ENCODE results near the gene DENND5B. TPM values are rescaled to one million over a fixed set of nuclear protein-coding genes. Genes with fewer than 3 reads are reported as not detected.

The DENND5B gene
- polyA plus RNA-seq, 4 donors = 4.1 to 36.9 (median 8.2) TPM

DNA sequence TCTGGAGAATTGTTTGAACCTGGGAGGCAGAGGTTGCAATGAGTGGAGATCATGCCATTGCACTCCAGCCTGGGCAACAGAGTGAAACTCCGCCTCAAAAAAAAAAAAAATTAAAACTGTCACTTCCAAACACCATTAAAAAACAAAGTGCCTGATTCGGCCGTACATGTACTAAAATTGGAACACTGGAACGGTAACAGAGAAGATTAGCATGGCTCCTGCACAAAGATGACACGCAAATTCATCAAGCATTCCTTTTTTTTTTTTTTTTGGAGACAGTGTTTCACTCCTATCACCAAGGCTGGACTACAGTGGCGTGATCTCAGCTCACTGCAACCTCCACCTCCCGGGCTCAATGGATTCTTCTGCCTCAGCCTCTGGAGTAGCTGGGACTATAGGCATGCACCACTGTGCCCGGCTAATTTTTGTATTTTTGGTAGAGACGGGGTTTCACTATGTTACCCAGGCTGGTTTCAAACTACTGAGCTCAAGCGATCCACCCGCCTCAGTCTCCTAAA, 224.8 kb downstream of the DENND5B start:
- Histone ChIP-seq H3K36me3 (ENCODE audit: control insufficient read depth in 3 of 3, insufficient read depth in 2 of 3, low read depth in 1 of 3, low read length in 3 of 3) (no peaks in the 10 kb centered on the region), H3K4me1 (ENCODE audit: control insufficient read depth in 3 of 3, insufficient read depth in 2 of 3, low read depth in 1 of 3, low read length in 2 of 3) (peaks cover 0 to 47% (median 4%) of the 10 kb centered on the region in 3 donors), H3K9me3 (ENCODE audit: control insufficient read depth in 2 of 2, insufficient read depth in 1 of 2, low read depth in 1 of 2, low read length in 1 of 2) (no peaks in the 10 kb centered on the region), H3K4me3 (ENCODE audit: low read depth in 1 of 3, low read length in 3 of 3) (no peak overlapping the region), H3K27me3 (ENCODE audit: control insufficient read depth in 3 of 3, insufficient read depth in 3 of 3, low read length in 3 of 3) (no peaks in the 10 kb centered on the region), H3K27ac (ENCODE audit: low read depth in 1 of 3, low read length in 2 of 3) (no peak overlapping the region)
- DNase-seq (no peak), FAIRE-seq (no peak)
- WGBS, 3 donors = 90 to 96% (median 94%) methylated on average over 11 of the region's 11 CpGs

DNA sequence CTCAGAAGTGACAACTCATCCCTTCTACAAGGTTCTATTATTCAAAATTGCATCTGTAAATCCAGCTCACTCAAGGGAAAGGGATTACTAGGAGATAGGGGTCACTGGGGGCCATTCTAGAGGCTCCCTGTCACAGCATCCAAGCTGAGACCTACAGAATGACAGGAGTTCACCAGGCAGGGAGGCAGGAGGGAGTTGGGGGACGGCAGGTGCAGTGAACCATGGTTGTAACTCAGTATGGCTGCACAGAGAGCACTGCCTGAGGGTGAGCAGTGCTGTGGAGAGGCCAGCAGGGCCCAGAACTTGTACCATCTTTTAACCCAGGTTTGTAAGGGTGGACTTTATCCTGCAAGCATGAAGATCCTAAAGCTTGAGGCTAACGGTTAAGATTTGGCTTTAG, 227.1 kb downstream of the DENND5B start:
- FAIRE-seq (no peak), DNase-seq (no peak)
- Histone ChIP-seq H3K9me3 (ENCODE audit: control insufficient read depth in 2 of 2, insufficient read depth in 1 of 2, low read depth in 1 of 2, low read length in 1 of 2) (no peaks in the 10 kb centered on the region), H3K27ac (ENCODE audit: low read depth in 1 of 3, low read length in 2 of 3) (peak overlapping the region; percentile 29 to 78 (median 51)), H3K4me1 (ENCODE audit: control insufficient read depth in 3 of 3, insufficient read depth in 2 of 3, low read depth in 1 of 3, low read length in 2 of 3) (peaks cover 0 to 28% (median 0%) of the 10 kb centered on the region in 3 donors), H3K36me3 (ENCODE audit: control insufficient read depth in 3 of 3, insufficient read depth in 2 of 3, low read depth in 1 of 3, low read length in 3 of 3) (no peaks in the 10 kb centered on the region), H3K4me3 (ENCODE audit: low read depth in 1 of 3, low read length in 3 of 3) (no peak overlapping the region), H3K27me3 (ENCODE audit: control insufficient read depth in 3 of 3, insufficient read depth in 3 of 3, low read length in 3 of 3) (no peaks in the 10 kb centered on the region)
- WGBS, 3 donors = 55 to 84% (median 73%) methylated on average over 2 of the region's 2 CpGs

DNA sequence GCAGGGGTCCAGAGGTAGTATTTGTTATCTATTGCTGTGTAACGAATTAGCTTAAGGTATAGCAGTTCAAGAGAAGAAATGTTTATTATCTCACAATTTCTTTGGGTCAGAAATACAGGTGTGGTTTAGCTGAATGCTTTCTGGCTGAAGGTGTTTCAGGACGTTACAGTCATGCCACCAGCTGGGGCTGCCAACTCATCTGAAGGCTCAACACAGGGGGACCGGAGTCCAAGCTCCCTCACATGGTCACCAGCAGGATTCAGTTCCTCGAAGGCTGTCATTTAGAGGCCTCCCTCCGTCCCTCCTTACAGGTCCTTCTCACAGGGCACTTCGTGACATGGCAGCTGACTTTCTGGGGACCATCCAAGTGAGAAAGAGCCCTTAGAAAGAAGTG, 227.5 kb downstream of the DENND5B start:
- FAIRE-seq (no peak), DNase-seq (peak; percentile 37 to 60)
- H3K27ac ChIP-seq (ENCODE audit: low read depth in 1 of 3, low read length in 2 of 3) = peak overlapping the region; percentile 51 to 78 (median 65)

DNA sequence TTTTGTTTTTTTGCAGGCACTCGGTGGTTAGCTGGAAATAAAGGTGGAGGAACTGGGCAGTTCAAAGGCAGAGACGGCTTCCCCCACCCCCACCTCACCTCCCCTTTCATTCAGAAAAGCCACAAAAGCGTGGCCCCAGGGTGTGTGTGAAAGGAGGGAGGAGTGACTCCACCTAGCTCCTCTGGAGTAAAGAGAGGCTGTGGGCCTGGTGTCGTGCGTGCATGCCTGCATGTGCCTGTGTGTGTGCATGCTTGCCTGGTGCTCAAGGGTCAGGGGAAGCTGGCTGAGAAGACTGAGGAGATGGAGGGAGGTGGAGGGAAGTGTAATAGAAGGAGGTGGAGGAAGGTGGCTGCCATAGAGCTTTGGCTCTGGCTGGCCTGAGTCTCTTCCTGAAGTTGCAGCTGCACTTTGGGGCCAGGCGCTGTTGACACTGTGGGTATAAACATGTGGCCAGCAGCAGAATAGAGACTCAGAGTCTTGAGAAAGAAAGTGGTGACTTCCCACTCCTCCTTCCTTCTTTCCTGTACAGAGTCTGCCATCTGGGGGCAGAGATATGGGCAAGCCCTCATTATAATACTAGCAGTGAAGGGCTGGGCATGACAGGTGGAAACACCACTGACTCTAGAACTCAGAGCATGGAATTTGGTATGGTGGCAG, 228.0 kb downstream of the DENND5B start:
- DNase-seq = peak; percentile 66 to 72
- no peaks in the 10 kb centered on the region for H3K36me3 ChIP-seq (ENCODE audit: control insufficient read depth in 3 of 3, insufficient read depth in 2 of 3, low read depth in 1 of 3, low read length in 3 of 3)
- H3K4me1 ChIP-seq (ENCODE audit: control insufficient read depth in 3 of 3, insufficient read depth in 2 of 3, low read depth in 1 of 3, low read length in 2 of 3) = peaks cover 0 to 23% (median 0%) of the 10 kb centered on the region in 3 donors
- no peak overlapping the region for H3K4me3 ChIP-seq (ENCODE audit: low read depth in 1 of 3, low read length in 3 of 3)
- H3K27me3 ChIP-seq (ENCODE audit: control insufficient read depth in 3 of 3, insufficient read depth in 3 of 3, low read length in 3 of 3) = no peaks in the 10 kb centered on the region
- WGBS, 3 donors = 4 to 28% (median 10%) methylated on average over 6 of the region's 6 CpGs
- no peaks in the 10 kb centered on the region for H3K9me3 ChIP-seq (ENCODE audit: control insufficient read depth in 2 of 2, insufficient read depth in 1 of 2, low read depth in 1 of 2, low read length in 1 of 2)
- H3K27ac ChIP-seq (ENCODE audit: low read depth in 1 of 3, low read length in 2 of 3) = peak overlapping the region; percentile 65 to 78 (median 71)
- no peak for FAIRE-seq

More for the DNA sequence above, 227.5 kb downstream of the DENND5B start:
- WGBS, 3 donors = 35 to 53% (median 42%) methylated on average over 6 of the region's 6 CpGs
- Histone ChIP-seq H3K4me1 (ENCODE audit: control insufficient read depth in 3 of 3, insufficient read depth in 2 of 3, low read depth in 1 of 3, low read length in 2 of 3) (peaks cover 0 to 24% (median 0%) of the 10 kb centered on the region in 3 donors), H3K36me3 (ENCODE audit: control insufficient read depth in 3 of 3, insufficient read depth in 2 of 3, low read depth in 1 of 3, low read length in 3 of 3) (no peaks in the 10 kb centered on the region), H3K4me3 (ENCODE audit: low read depth in 1 of 3, low read length in 3 of 3) (no peak overlapping the region), H3K9me3 (ENCODE audit: control insufficient read depth in 2 of 2, insufficient read depth in 1 of 2, low read depth in 1 of 2, low read length in 1 of 2) (no peaks in the 10 kb centered on the region), H3K27me3 (ENCODE audit: control insufficient read depth in 3 of 3, insufficient read depth in 3 of 3, low read length in 3 of 3) (no peaks in the 10 kb centered on the region)

DNA sequence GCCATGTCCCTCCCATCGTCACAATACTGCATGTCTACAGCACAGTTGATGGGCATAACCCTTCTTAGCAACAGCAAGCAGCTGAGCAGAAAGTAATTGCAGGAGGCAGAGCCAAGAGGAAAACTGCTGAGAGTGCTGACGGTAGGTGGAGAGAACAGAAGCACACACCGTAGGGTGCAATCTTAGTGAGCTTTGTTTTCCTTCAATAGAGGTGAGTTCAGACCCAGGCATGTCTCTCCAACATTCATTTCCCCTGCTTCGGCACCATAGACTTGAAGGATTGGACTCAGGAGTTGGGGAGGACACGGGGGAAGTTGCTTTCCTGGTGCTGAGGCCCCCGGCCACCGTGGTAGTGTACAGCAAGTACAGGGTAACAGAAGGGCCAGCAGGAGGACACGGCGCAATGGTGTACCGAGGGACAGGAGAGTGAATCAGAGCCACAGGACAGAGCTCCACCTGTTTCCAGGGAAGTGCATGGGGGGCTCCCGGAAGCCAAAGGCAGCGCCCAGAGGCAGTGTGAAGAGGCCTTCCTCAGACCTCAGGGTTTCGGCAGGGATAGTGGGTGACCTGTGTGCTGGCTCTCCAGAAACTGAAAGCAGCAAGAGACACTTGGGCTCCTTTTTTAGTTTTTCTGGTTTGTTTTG, 228.7 kb downstream of the DENND5B start:
- Histone ChIP-seq H3K27me3 (ENCODE audit: control insufficient read depth in 3 of 3, insufficient read depth in 3 of 3, low read length in 3 of 3) (no peaks in the 10 kb centered on the region), H3K4me3 (ENCODE audit: low read depth in 1 of 3, low read length in 3 of 3) (peak overlapping the region in 1 of 3 donors; percentile 2), H3K36me3 (ENCODE audit: control insufficient read depth in 3 of 3, insufficient read depth in 2 of 3, low read depth in 1 of 3, low read length in 3 of 3) (no peaks in the 10 kb centered on the region), H3K9me3 (ENCODE audit: control insufficient read depth in 2 of 2, insufficient read depth in 1 of 2, low read depth in 1 of 2, low read length in 1 of 2) (no peaks in the 10 kb centered on the region), H3K4me1 (ENCODE audit: control insufficient read depth in 3 of 3, insufficient read depth in 2 of 3, low read depth in 1 of 3, low read length in 2 of 3) (peaks cover 0 to 23% (median 0%) of the 10 kb centered on the region in 3 donors), H3K27ac (ENCODE audit: low read depth in 1 of 3, low read length in 2 of 3) (peak overlapping the region; percentile 65 to 78 (median 71))
- DNase-seq = peak; percentile 67 to 69
- 11 to 37% (median 29%) methylated on average over 13 of the region's 13 CpGs for WGBS, 3 donors
- no peak for FAIRE-seq

DNA sequence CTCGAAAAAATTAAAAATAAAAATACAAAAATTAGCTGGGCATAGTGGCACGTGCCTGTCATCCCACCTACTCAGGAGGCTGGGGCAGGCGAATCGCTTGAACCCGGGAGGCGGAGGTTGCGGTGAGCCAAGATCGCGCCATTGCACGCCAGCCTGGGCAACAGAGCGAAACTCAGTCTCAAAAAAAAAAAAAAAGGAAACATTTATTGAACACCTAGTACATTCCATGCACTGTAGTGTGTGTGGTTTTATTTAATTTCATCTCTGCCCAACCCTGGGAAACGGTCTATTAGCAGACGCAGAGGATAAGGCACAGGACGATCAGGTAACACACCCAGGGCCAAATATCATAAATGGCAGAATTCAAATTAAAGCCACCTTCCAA, 229.2 kb downstream of the DENND5B start:
- Histone ChIP-seq H3K27ac (ENCODE audit: low read depth in 1 of 3, low read length in 2 of 3) (peak overlapping the region in 2 of 3 donors; percentile 65 to 78), H3K27me3 (ENCODE audit: control insufficient read depth in 3 of 3, insufficient read depth in 3 of 3, low read length in 3 of 3) (no peaks in the 10 kb centered on the region), H3K36me3 (ENCODE audit: control insufficient read depth in 3 of 3, insufficient read depth in 2 of 3, low read depth in 1 of 3, low read length in 3 of 3) (no peaks in the 10 kb centered on the region), H3K4me3 (ENCODE audit: low read depth in 1 of 3, low read length in 3 of 3) (no peak overlapping the region), H3K9me3 (ENCODE audit: control insufficient read depth in 2 of 2, insufficient read depth in 1 of 2, low read depth in 1 of 2, low read length in 1 of 2) (no peaks in the 10 kb centered on the region), H3K4me1 (ENCODE audit: control insufficient read depth in 3 of 3, insufficient read depth in 2 of 3, low read depth in 1 of 3, low read length in 2 of 3) (peaks cover 0 to 23% (median 0%) of the 10 kb centered on the region in 3 donors)
- FAIRE-seq = no peak
- no peak for DNase-seq
- 81 to 89% (median 81%) methylated on average over 14 of the region's 14 CpGs for WGBS, 3 donors

DNA sequence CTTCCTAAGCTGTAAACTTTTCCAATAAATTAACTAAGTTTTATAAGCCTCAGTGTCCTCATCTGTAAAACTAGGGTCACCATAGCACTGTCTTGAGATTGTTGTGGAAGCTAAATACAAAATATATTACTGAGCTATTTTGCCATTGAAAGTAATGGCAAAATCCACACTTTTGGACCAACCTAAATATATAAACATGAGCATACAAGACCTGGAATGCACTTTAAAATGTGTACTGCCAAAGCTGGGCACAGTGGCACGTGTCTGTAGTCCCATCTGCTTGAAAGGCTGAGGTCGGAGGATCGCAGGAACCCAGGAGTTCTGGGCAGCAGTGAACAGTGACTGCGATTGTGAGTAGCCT, 235.2 kb downstream of the DENND5B start:
- WGBS, 3 donors = 69 to 88% (median 71%) methylated on average over 4 of the region's 4 CpGs
- Histone ChIP-seq H3K36me3 (ENCODE audit: control insufficient read depth in 3 of 3, insufficient read depth in 2 of 3, low read depth in 1 of 3, low read length in 3 of 3) (no peaks in the 10 kb centered on the region), H3K27ac (ENCODE audit: low read depth in 1 of 3, low read length in 2 of 3) (peak overlapping the region in 1 of 3 donors; percentile 67), H3K4me1 (ENCODE audit: control insufficient read depth in 3 of 3, insufficient read depth in 2 of 3, low read depth in 1 of 3, low read length in 2 of 3) (peaks cover 0 to 25% (median 0%) of the 10 kb centered on the region in 3 donors), H3K27me3 (ENCODE audit: control insufficient read depth in 3 of 3, insufficient read depth in 3 of 3, low read length in 3 of 3) (no peaks in the 10 kb centered on the region), H3K4me3 (ENCODE audit: low read depth in 1 of 3, low read length in 3 of 3) (no peak overlapping the region), H3K9me3 (ENCODE audit: control insufficient read depth in 2 of 2, insufficient read depth in 1 of 2, low read depth in 1 of 2, low read length in 1 of 2) (no peaks in the 10 kb centered on the region)
- DNase-seq (no peak), FAIRE-seq (no peak)

DNA sequence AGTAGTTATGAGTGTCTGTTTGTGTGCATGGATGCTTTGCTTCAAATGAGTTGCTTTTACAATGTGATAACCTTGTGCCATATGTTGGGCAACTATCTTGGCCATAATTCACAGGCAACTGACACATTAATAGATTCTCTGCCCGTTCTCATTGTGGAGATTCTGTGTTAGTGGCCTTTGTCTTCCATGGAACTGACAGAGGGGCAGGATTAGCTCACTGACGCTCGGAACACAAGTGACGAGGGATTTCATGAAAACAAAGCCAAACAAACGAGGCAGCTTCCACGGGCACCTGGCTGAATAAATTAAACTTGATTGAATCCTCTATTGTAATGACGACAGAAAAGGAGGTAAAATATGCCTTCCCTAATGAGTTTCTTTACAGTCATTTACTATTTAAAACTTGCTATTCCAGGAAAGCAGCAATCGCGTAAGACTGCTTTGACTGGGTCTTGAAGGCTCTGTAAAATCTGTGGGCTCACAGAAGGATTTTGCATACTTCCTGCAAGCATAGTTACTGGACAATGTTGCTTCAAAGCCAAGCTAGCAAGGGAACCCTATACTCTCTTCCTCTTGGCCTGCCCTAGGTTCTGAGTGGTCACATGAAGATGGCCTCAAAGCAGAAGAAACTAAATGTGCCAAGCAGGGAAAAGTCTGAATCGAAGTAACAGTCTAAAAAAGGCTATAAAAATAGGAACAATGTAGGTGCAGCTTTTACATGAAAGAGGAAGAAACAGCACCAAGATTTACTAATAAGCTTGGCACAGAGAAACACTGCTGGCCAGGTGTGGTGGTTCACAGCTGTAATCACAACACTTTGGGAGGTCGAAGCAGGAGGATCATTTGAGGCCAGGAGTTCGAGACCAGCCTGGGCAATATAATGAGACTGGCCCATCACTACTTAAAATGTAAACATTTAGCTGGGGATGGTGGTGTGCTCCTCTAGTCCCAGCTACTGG, 236.9 kb downstream of the DENND5B start:
- 52 to 65% (median 62%) methylated on average over 12 of the region's 12 CpGs for WGBS, 3 donors
- DNase-seq (peak in 1 of 2 donors; percentile 79), FAIRE-seq (no peak)
- Histone ChIP-seq H3K27ac (ENCODE audit: low read depth in 1 of 3, low read length in 2 of 3) (peak overlapping the region in 1 of 3 donors; percentile 58), H3K9me3 (ENCODE audit: control insufficient read depth in 2 of 2, insufficient read depth in 1 of 2, low read depth in 1 of 2, low read length in 1 of 2) (no peaks in the 10 kb centered on the region), H3K36me3 (ENCODE audit: control insufficient read depth in 3 of 3, insufficient read depth in 2 of 3, low read depth in 1 of 3, low read length in 3 of 3) (no peaks in the 10 kb centered on the region), H3K4me3 (ENCODE audit: low read depth in 1 of 3, low read length in 3 of 3) (no peak overlapping the region), H3K4me1 (ENCODE audit: control insufficient read depth in 3 of 3, insufficient read depth in 2 of 3, low read depth in 1 of 3, low read length in 2 of 3) (peaks cover 0 to 25% (median 0%) of the 10 kb centered on the region in 3 donors), H3K27me3 (ENCODE audit: control insufficient read depth in 3 of 3, insufficient read depth in 3 of 3, low read length in 3 of 3) (no peaks in the 10 kb centered on the region)

Data from small intestine (tissue), 7 donors.